HCT116 (cell line): Measurements from ENCODE around the gene UBA7. TPM values are rescaled to one million over a fixed set of nuclear protein-coding genes. Genes with fewer than 3 reads are reported as not detected.

Experiments
- ATAC-seq: fragments of 200-7000 bp; cut with Tn5 transposase; 2 replicates; pipeline ENCODE4 v1.9.1; 2020; ENCODE audit warnings: mild to moderate bottlenecking, moderate library complexity
- BruUV-seq: library from RNA; stranded (reverse); fragments of 400-500 nt; replicated peaks from 2 replicates; lab custom pipeline; 2021; lab: Mats Ljungman, UMichigan
- CTCF ChIA-PET: fragments of 300-600 bp; sonication (Branson Sonifier 250); formaldehyde crosslinking; loops from one replicate; lab custom pipeline; 2021; ENCODE audit warnings: antibody characterized with exemption; lab: Charles Lee
- POLR2A ChIA-PET: fragments of 300-600, 350-600 bp; sonication (Branson Sonifier 250); formaldehyde crosslinking; loops from one replicate; lab custom pipeline; 2021; ENCODE audit warnings: antibody characterized with exemption; lab: Charles Lee
- RAD21 ChIA-PET, 2 experiments: fragments of 300-600 bp; sonication (Branson Sonifier 250); formaldehyde crosslinking; loops; one replicate each; lab custom pipeline; 2023; ENCODE audit warnings: low total read pairs in 2 of 2; ENCODE audit not compliant: uncharacterized antibody in 2 of 2, unreplicated experiment in 2 of 2, low non-redundant PET in 1 of 2; lab: Charles Lee
- DNase-seq: peaks from one replicate; pipeline ENCODE4 v3.0.0-alpha.2; 2010; ENCODE audit warnings: low read depth, low spot score
- H2AFZ ChIP-seq: fragments of 200-600 bp; shearing (Covaris generic), sonication (generic); 2 replicates; pipeline ENCODE4 v1.6.1; 2017; ENCODE audit warnings: low read depth, mixed run types, mixed read lengths, antibody characterized with exemption, low read length; ENCODE audit not compliant: poor library complexity, severe bottlenecking
- H3K27ac ChIP-seq: 2 replicates; pipeline ENCODE4 v1.5.1; 2012; ENCODE audit warnings: low read depth, low read length
- H3K27me3 ChIP-seq: fragments of 200-600 bp; sonication (generic); 2 replicates; pipeline ENCODE4 v1.6.1; 2016; ENCODE audit warnings: mixed run types, low read length, mixed read lengths; ENCODE audit not compliant: insufficient read depth
- H3K36me3 ChIP-seq, 2 experiments: fragments of 200-500 bp in 1 of 2; fragments of 200-600 bp in 1 of 2; sonication (Bioruptor generic) in 1 of 2; sonication (generic) in 1 of 2; 2 replicates each; pipeline versions ENCODE4 v1.5.1 to v1.6.1; 2014 to 2016; ENCODE audit warnings: low read length in 2 of 2, inconsistent platforms in 1 of 2, mixed read lengths in 1 of 2, mixed run types in 1 of 2; ENCODE audit not compliant: insufficient read depth in 2 of 2, control insufficient read depth in 1 of 2
- H3K4me1 ChIP-seq, 2 experiments: fragments of 200-600 bp in 1 of 2; sonication (generic) in 1 of 2; 2 replicates each; pipeline versions ENCODE4 v1.5.1 to v1.6.1; 2012 to 2017; ENCODE audit warnings: low read length in 2 of 2, inconsistent platforms in 1 of 2, mild to moderate bottlenecking in 1 of 2, mixed read lengths in 1 of 2, mixed run types in 1 of 2, moderate library complexity in 1 of 2; ENCODE audit not compliant: insufficient read depth in 2 of 2, control insufficient read depth in 1 of 2
- H3K4me2 ChIP-seq: fragments of 200-600 bp; sonication (generic); 2 replicates; pipeline ENCODE4 v1.6.1; 2017; ENCODE audit warnings: mixed run types, low read length, mixed read lengths
- H3K4me3 ChIP-seq, 2 experiments: fragments of 200-600 bp in 1 of 2; sonication (generic) in 1 of 2; replicated peaks in 1 of 2; 2 replicates each; pipeline ENCODE4 v1.5.1; 2011 to 2016; ENCODE audit warnings: low read length in 2 of 2, control low read depth in 1 of 2, low read depth in 1 of 2, mild to moderate bottlenecking in 1 of 2, mixed read lengths in 1 of 2, mixed run types in 1 of 2
- H3K79me2 ChIP-seq: fragments of 200-600 bp; sonication (generic); 2 replicates; pipeline ENCODE4 v1.6.1; 2017; ENCODE audit warnings: mild to moderate bottlenecking, mixed run types, low read length, moderate library complexity, mixed read lengths; ENCODE audit not compliant: insufficient read depth
- H3K9ac ChIP-seq: fragments of 200-600 bp; sonication (generic); 2 replicates; pipeline ENCODE4 v1.6.1; 2016; ENCODE audit warnings: low read length, mixed read lengths
- H3K9me2 ChIP-seq: fragments of 200-600 bp; sonication (generic), shearing (Covaris generic); 2 replicates; pipeline ENCODE4 v1.6.1; 2017; ENCODE audit warnings: mixed run types, mild to moderate bottlenecking, moderate library complexity; ENCODE audit not compliant: insufficient read depth
- H3K9me3 ChIP-seq, 2 experiments: fragments of 200-500 bp in 1 of 2; fragments of 200-600 bp in 1 of 2; sonication (Bioruptor generic) in 1 of 2; sonication (generic) in 1 of 2; 2 replicates each; pipeline ENCODE4 v1.6.1; 2014 to 2017; ENCODE audit warnings: low read length in 2 of 2, mixed read lengths in 2 of 2, inconsistent platforms in 1 of 2, low read depth in 1 of 2, mild to moderate bottlenecking in 1 of 2, mixed run types in 1 of 2, moderate library complexity in 1 of 2; ENCODE audit not compliant: control insufficient read depth in 1 of 2, insufficient read depth in 1 of 2
- H4K20me1 ChIP-seq: fragments of 200-600 bp; sonication (generic), shearing (Covaris generic); 2 replicates; pipeline ENCODE4 v1.6.1; 2017; ENCODE audit warnings: mixed run types, mild to moderate bottlenecking, moderate library complexity; ENCODE audit not compliant: insufficient read depth
- CBX3 ChIP-seq: IDR thresholded peaks from 2 replicates; pipeline ENCODE4 v1.6.1; 2012; ENCODE audit warnings: low read depth
- CTCF ChIP-seq, 3 experiments: fragments of 200-600 bp in 1 of 3; sonication (generic) in 1 of 3; IDR thresholded peaks in 2 of 3; conservative IDR thresholded peaks in 1 of 3; 2 replicates each; pipeline ENCODE4 v1.5.1; 2012 to 2017; ENCODE audit warnings: low read depth in 2 of 3, low read length in 2 of 3, antibody characterized with exemption in 1 of 3, borderline replicate concordance in 1 of 3, control low read depth in 1 of 3, mild to moderate bottlenecking in 1 of 3, mixed read lengths in 1 of 3, mixed run types in 1 of 3, moderate library complexity in 1 of 3; ENCODE audit not compliant: insufficient read depth in 1 of 3
- EGR1 ChIP-seq: IDR thresholded peaks from 2 replicates; pipeline ENCODE4 v1.6.1; 2012; ENCODE audit warnings: low read depth
- EZH2phosphoT487 ChIP-seq: fragments of 200-600 bp; IDR thresholded peaks from 2 replicates; pipeline ENCODE4 v1.6.1; 2018; ENCODE audit warnings: antibody characterized with exemption, borderline replicate concordance
- JUND ChIP-seq: IDR thresholded peaks from 2 replicates; pipeline ENCODE4 v1.6.1; 2012
- MAX ChIP-seq: IDR thresholded peaks from 2 replicates; pipeline ENCODE4 v1.6.1; 2012
- POLR2A ChIP-seq: IDR thresholded peaks from 2 replicates; pipeline ENCODE4 v1.7.0; 2011; ENCODE audit warnings: borderline replicate concordance; ENCODE audit not compliant: insufficient read depth, insufficient read length; ENCODE audit errors: extremely low read depth
- RAD21 ChIP-seq: IDR thresholded peaks from 2 replicates; pipeline ENCODE4 v1.6.1; 2012; ENCODE audit warnings: low read depth, mild to moderate bottlenecking
- REST ChIP-seq: IDR thresholded peaks from 2 replicates; pipeline ENCODE4 v1.6.1; 2012; ENCODE audit warnings: low read depth
- SIN3A ChIP-seq: IDR thresholded peaks from 2 replicates; pipeline ENCODE4 v1.6.1; 2012; ENCODE audit warnings: low read depth
- SP1 ChIP-seq: IDR thresholded peaks from 2 replicates; pipeline ENCODE4 v1.6.1; 2012; ENCODE audit warnings: low read depth
- TCF7L2 ChIP-seq: IDR thresholded peaks from 2 replicates; pipeline ENCODE4 v1.7.0; 2011; ENCODE audit warnings: borderline replicate concordance, inconsistent platforms; ENCODE audit not compliant: insufficient read depth, insufficient read length; ENCODE audit errors: extremely low read depth
- YY1 ChIP-seq: IDR thresholded peaks from 2 replicates; pipeline ENCODE4 v1.6.1; 2011; ENCODE audit warnings: low read length, low read depth, moderate library complexity, mild to moderate bottlenecking; ENCODE audit not compliant: insufficient replicate concordance; ENCODE audit errors: extremely low read depth
- ZFX ChIP-seq: fragments of 450-650 bp; IDR thresholded peaks from 2 replicates; pipeline ENCODE4 v1.6.1; 2017
- ZNF274 ChIP-seq: fragments of 200-500 bp; sonication (Bioruptor generic); IDR thresholded peaks from 2 replicates; pipeline ENCODE4 v1.6.1; 2014; ENCODE audit warnings: mild to moderate bottlenecking, low read depth, low read length, inconsistent platforms
- intact Hi-C: fragments of 100-400 bp; cut with micrococcal nuclease; formaldehyde crosslinking; loops from 2 replicates; pipeline ENCODE4 v1.10.0; 2022
- total RNA-seq: library from RNA; stranded (reverse); gene quantifications from one replicate; pipeline ENCODE4 v1.2.1, GENCODE V29; 2021; ENCODE audit not compliant: unreplicated experiment
- TF ChIP-seq, protein P1 (sequence below): IDR thresholded peaks from 2 replicates; pipeline ENCODE4 v1.6.1; 2012

Gene UBA7
- total RNA-seq, 1 experiment from 2014 or later: 2.6 TPM

DNA sequence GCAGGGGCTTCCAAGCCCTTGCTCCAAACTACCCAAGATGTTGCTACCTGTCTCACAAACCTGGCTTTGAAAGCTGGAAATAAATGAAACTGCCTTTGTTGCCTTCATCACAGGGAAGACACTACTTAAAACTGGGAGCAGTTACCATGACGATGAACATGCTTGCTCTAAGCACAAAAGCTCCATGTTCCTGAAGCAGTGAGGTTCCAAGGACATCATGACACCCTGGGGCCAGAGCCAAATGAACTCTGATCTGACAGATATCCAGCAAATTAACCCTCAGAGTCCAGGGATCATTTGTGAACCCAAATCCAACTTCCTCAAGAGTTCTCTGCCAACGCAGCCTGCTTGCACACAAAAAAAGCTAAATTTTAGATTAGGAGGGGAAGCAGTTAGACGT lies 31.9 kb upstream of the UBA7 start:
- H3K9me3 ChIP-seq: no peaks in the 10 kb centered on the region
- H3K4me1 ChIP-seq: peaks cover 4 to 10% of the 10 kb centered on the region in 2 experiments; a peak in 1 of 4 replicates
- H3K27me3 ChIP-seq: no peaks in the 10 kb centered on the region
- ChIA-PET RAD21 (no interaction called here), CTCF (no interaction called here)
- no peaks in the 10 kb centered on the region for H3K9me2 ChIP-seq
- intact Hi-C loops: no loop called here
- BruUV-seq: no TSS peak
- H3K9ac ChIP-seq: no peak overlapping the region
- H3K4me2 ChIP-seq: no peak overlapping the region
- no peak overlapping the region for H3K4me3 ChIP-seq
- no peak for DNase-seq
- ATAC-seq: no peak
- no peak overlapping the region for H3K27ac ChIP-seq
- H3K79me2 ChIP-seq: peaks cover 5% of the 10 kb centered on the region; the same call in 1 of the 2 replicates
- no peak for TF ChIP-seq POLR2A
- TF ChIP-seq SP1: no peak
- no peak for TF ChIP-seq MAX
- TF ChIP-seq RAD21: no peak
- TF ChIP-seq CBX3: no peak
- TF ChIP-seq REST: no peak
- TF ChIP-seq ZNF274: no peak
- TF ChIP-seq TCF7L2: no peak
- TF ChIP-seq JUND: no peak
- no peak for TF ChIP-seq YY1
- TF ChIP-seq EGR1: no peak
- TF ChIP-seq, protein P1, sequence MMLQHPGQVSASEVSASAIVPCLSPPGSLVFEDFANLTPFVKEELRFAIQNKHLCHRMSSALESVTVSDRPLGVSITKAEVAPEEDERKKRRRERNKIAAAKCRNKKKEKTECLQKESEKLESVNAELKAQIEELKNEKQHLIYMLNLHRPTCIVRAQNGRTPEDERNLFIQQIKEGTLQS: no peak
- no peak for TF ChIP-seq CTCF (IDR thresholded peaks at IDR 0.05 in 2 of 3, conservative IDR thresholded peaks at IDR 0.05 in 1 of 3; ENCODE audit: borderline replicate concordance in 1 of 3, insufficient read depth in 1 of 3, low read depth in 2 of 3, low read length in 2 of 3)
- no peak for TF ChIP-seq ZFX
- TF ChIP-seq SIN3A: no peak
- no peak for TF ChIP-seq EZH2phosphoT487
- TF ChIP-seq, all 23 proteins: peak for 0
- POLR2A ChIA-PET: no interaction called here
- H3K36me3 ChIP-seq: peaks cover 18 to 35% of the 10 kb centered on the region in 2 experiments; a peak in 3 of 4 replicates
- H2AFZ ChIP-seq: no peak overlapping the region
- H4K20me1 ChIP-seq: no peaks in the 10 kb centered on the region; the same call in 1 of the 2 replicates
